SK-N-SH (cell line): ENCODE data around the gene DROSHA. TPM values are rescaled to one million over a fixed set of nuclear protein-coding genes. Genes with fewer than 3 reads are reported as not detected.

Experiments used
- CTCF ChIA-PET: fragments of 300-600, 350-600 bp; formaldehyde crosslinking; extraction: SDS; loops from one replicate; lab custom pipeline; 2021; lab: Yijun Ruan, JAX
- POLR2A ChIA-PET: fragments of 350-600 bp; sonication (Branson Sonifier 250); formaldehyde crosslinking; extraction: SDS; loops from one replicate; lab custom pipeline; 2020; ENCODE audit warnings: antibody characterized with exemption, inconsistent platforms; lab: Yijun Ruan, JAX
- DNase-seq: peaks from one replicate; pipeline ENCODE4 v3.0.0; 2012
- H2AFZ ChIP-seq: fragments of 200-600 bp; sonication (generic); 2 replicates; pipeline ENCODE4 v1.8.1; 2016; ENCODE audit warnings: antibody characterized with exemption, mild to moderate bottlenecking, low read depth
- H3F3A ChIP-seq: fragments of 200-600 bp; sonication (generic); replicated peaks from 2 replicates; pipeline ENCODE3; 2016; ENCODE audit warnings: antibody characterized with exemption, mild to moderate bottlenecking; ENCODE audit not compliant: insufficient read depth
- H3K27ac ChIP-seq, 2 experiments: fragments of 200-500 bp in 1 of 2; fragments of 200-600 bp in 1 of 2; sonication (Bioruptor generic) in 1 of 2; sonication (generic), shearing (Covaris generic) in 1 of 2; 2 replicates each; pipeline versions ENCODE4 v1.5.1 to v1.6.1; 2014 to 2016; ENCODE audit warnings: low read depth in 2 of 2, inconsistent platforms in 1 of 2, low read length in 1 of 2, mild to moderate bottlenecking in 1 of 2, mixed read lengths in 1 of 2
- H3K27me3 ChIP-seq: fragments of 200-600 bp; sonication (generic), shearing (Covaris generic); 2 replicates; pipeline ENCODE4 v1.6.1; 2016; ENCODE audit warnings: mixed run types; ENCODE audit not compliant: insufficient read depth
- H3K36me3 ChIP-seq, 2 experiments: fragments of 200-500 bp in 1 of 2; fragments of 200-600 bp in 1 of 2; sonication (Bioruptor generic) in 1 of 2; sonication (generic) in 1 of 2; replicated peaks in 1 of 2; 2 replicates each; pipeline versions ENCODE3 to v1.5.1; 2014 to 2016; ENCODE audit warnings: low read length in 1 of 2, mild to moderate bottlenecking in 1 of 2; ENCODE audit not compliant: insufficient read depth in 2 of 2, control insufficient read depth in 1 of 2
- H3K4me1 ChIP-seq, 2 experiments: fragments of 200-500 bp in 1 of 2; fragments of 200-600 bp in 1 of 2; sonication (Bioruptor generic) in 1 of 2; sonication (generic), shearing (Covaris generic) in 1 of 2; 2 replicates each; pipeline versions ENCODE4 v1.5.1 to v1.6.1; 2014 to 2016; ENCODE audit warnings: low read depth in 1 of 2, low read length in 1 of 2, mixed run types in 1 of 2; ENCODE audit not compliant: insufficient read depth in 2 of 2, control insufficient read depth in 1 of 2
- H3K4me2 ChIP-seq: fragments of 200-600 bp; sonication (generic), shearing (Covaris generic); 2 replicates; pipeline ENCODE4 v1.6.1; 2017; ENCODE audit warnings: mixed run types
- H3K4me3 ChIP-seq, 2 experiments: fragments of 200-500 bp in 1 of 2; fragments of 200-600 bp in 1 of 2; sonication (Bioruptor generic) in 1 of 2; sonication (generic), shearing (Covaris generic) in 1 of 2; 2 replicates each; pipeline versions ENCODE4 v1.5.1 to v1.8.1; 2014 to 2016; ENCODE audit warnings: low read depth in 2 of 2, inconsistent platforms in 1 of 2, low read length in 1 of 2, mild to moderate bottlenecking in 1 of 2, mixed read lengths in 1 of 2, moderate library complexity in 1 of 2
- H3K79me2 ChIP-seq: fragments of 200-600 bp; sonication (generic); 2 replicates; pipeline ENCODE4 v1.8.1; 2017; ENCODE audit warnings: mild to moderate bottlenecking; ENCODE audit not compliant: insufficient read depth
- H3K9ac ChIP-seq: fragments of 200-600 bp; sonication (generic); 2 replicates; pipeline ENCODE4 v1.6.1; 2017; ENCODE audit warnings: mixed run types
- H3K9me2 ChIP-seq: fragments of 200-600 bp; sonication (generic); 2 replicates; pipeline ENCODE4 v1.6.1; 2017; ENCODE audit warnings: mixed run types
- H3K9me3 ChIP-seq: fragments of 200-600 bp; sonication (generic); 2 replicates; pipeline ENCODE4 v1.6.1; 2017; ENCODE audit warnings: mixed run types, mild to moderate bottlenecking, moderate library complexity
- H4K20me1 ChIP-seq: fragments of 200-600 bp; sonication (generic); 2 replicates; pipeline ENCODE4 v1.6.1; 2017; ENCODE audit warnings: mild to moderate bottlenecking, mixed run types; ENCODE audit not compliant: insufficient read depth
- CTCF ChIP-seq: fragments of 200-600 bp; sonication (generic); IDR thresholded peaks from 2 replicates; pipeline ENCODE4 v1.6.1; 2017; ENCODE audit warnings: antibody characterized with exemption, mild to moderate bottlenecking, moderate library complexity
- FOXJ3 ChIP-seq: sonication (generic); formaldehyde crosslinking; IDR thresholded peaks from 2 replicates; pipeline ENCODE4 v1.5.1; 2020; ENCODE audit warnings: mild to moderate bottlenecking, missing genetic modification reagents
- GABPA ChIP-seq: IDR thresholded peaks from 2 replicates; pipeline ENCODE4 v1.4.0; 2012; ENCODE audit warnings: low read depth, mild to moderate bottlenecking
- GATA2 ChIP-seq: sonication (generic); formaldehyde crosslinking; IDR thresholded peaks from 2 replicates; pipeline ENCODE4 v1.5.0; 2020; ENCODE audit warnings: mild to moderate bottlenecking, missing genetic modification reagents
- IRF3 ChIP-seq: fragments of 150-350 bp; IDR thresholded peaks from 2 replicates; pipeline ENCODE4 v1.6.1; 2016; ENCODE audit warnings: mild to moderate bottlenecking, low read depth, low read length
- MEF2A ChIP-seq: IDR thresholded peaks from 2 replicates; pipeline ENCODE4 v1.4.0; 2012; ENCODE audit warnings: low read depth, borderline replicate concordance
- MXI1 ChIP-seq: IDR thresholded peaks from 2 replicates; pipeline ENCODE4 v1.6.1; 2012; ENCODE audit warnings: mild to moderate bottlenecking, low read depth, low read length, improper control_type of control experiment
- NRF1 ChIP-seq: IDR thresholded peaks from 2 replicates; pipeline ENCODE4 v1.6.1; 2012; ENCODE audit warnings: low read depth, mild to moderate bottlenecking, low read length
- PBX3 ChIP-seq: IDR thresholded peaks from 2 replicates; pipeline ENCODE4; 2012
- POLR2AphosphoS5 ChIP-seq: IDR thresholded peaks from 2 replicates; pipeline ENCODE4 v1.6.1; 2012; ENCODE audit warnings: low read depth, low read length
- RAD21 ChIP-seq: IDR thresholded peaks from 2 replicates; pipeline ENCODE4 v1.6.1; 2012; ENCODE audit warnings: mild to moderate bottlenecking, low read length
- RCOR1 ChIP-seq: fragments of 150-350 bp; IDR thresholded peaks from 2 replicates; pipeline ENCODE4 v1.6.1; 2017; ENCODE audit warnings: antibody characterized with exemption, low read length
- RXRA ChIP-seq: IDR thresholded peaks from 2 replicates; pipeline ENCODE4 v1.4.0; 2012; ENCODE audit warnings: low read depth, mild to moderate bottlenecking, borderline replicate concordance
- SMC3 ChIP-seq: IDR thresholded peaks from 2 replicates; pipeline ENCODE4 v1.6.1; 2012; ENCODE audit warnings: low read depth, low read length, improper control_type of control experiment
- TAF1 ChIP-seq: IDR thresholded peaks from 2 replicates; pipeline ENCODE4 v1.6.1; 2012; ENCODE audit warnings: low read depth, mild to moderate bottlenecking, low read length, moderate library complexity, borderline replicate concordance
- TCF12 ChIP-seq: IDR thresholded peaks from 2 replicates; pipeline ENCODE4 v1.4.0; 2012
- USF1 ChIP-seq: IDR thresholded peaks from 2 replicates; pipeline ENCODE4 v1.4.0; 2012; ENCODE audit warnings: low read depth, borderline replicate concordance
- USF2 ChIP-seq: fragments of 150-350 bp; IDR thresholded peaks from 2 replicates; pipeline ENCODE4 v1.6.1; 2017; ENCODE audit warnings: antibody characterized with exemption, low read length, low read depth, borderline replicate concordance
- ZBTB33 ChIP-seq: IDR thresholded peaks from 2 replicates; pipeline ENCODE4 v1.4.0; 2012; ENCODE audit warnings: low read depth, borderline replicate concordance
- WGBS: methylation state at CpG from one replicate; pipeline ENCODE4 v1.1.6; 2017; ENCODE audit warnings: low lambda C conversion rate; 5-methylcytosine and 5-hydroxymethylcytosine counted together
- polyA plus RNA-seq, 3 experiments: library from polyadenylated mRNA; depleted of rRNA; stranded (reverse); fragments of >200 nt; gene quantifications; 2 replicates each; pipeline ENCODE4 v1.2.3, GENCODE V29; 2012

The DROSHA gene
- polyA plus RNA-seq, 1 of the 3 experiments (the other 2 are of a cell fraction) = 49.3 TPM

- no peak overlapping the region for H3K4me3 ChIP-seq
- ChIA-PET POLR2A (no interaction called here), CTCF (interaction anchor here (1.2 kb wide), 1 partner anchor 193 kb away, joined by 3 read pairs; no protein-coding TSS in a partner anchor)
- no peak overlapping the region for H3K9ac ChIP-seq
- H3K36me3 ChIP-seq = peaks cover 34 to 51% of the 10 kb centered on the region in 2 experiments
- H3K9me3 ChIP-seq = no peaks in the 10 kb centered on the region
- H4K20me1 ChIP-seq = no peaks in the 10 kb centered on the region
- peaks cover 3 to 13% of the 10 kb centered on the region in 2 experiments; a peak in 3 of 4 replicates for H3K4me1 ChIP-seq
- H3K27me3 ChIP-seq = no peaks in the 10 kb centered on the region
- H3K4me2 ChIP-seq = no peak overlapping the region
- no peak overlapping the region for H2AFZ ChIP-seq
- 90% methylated on average over 4 of the region's 4 CpGs for WGBS
- peaks cover 12% of the 10 kb centered on the region for H3F3A ChIP-seq
- no peak for DNase-seq
- H3K79me2 ChIP-seq = no peaks in the 10 kb centered on the region; the same call in 1 of the 2 replicates
- no peak overlapping the region for H3K27ac ChIP-seq
- no peaks in the 10 kb centered on the region for H3K9me2 ChIP-seq
- TF ChIP-seq GABPA = no peak
- no peak for TF ChIP-seq RXRA
- TF ChIP-seq NRF1 = no peak
- no peak for TF ChIP-seq USF1
- TF ChIP-seq SMC3 = no peak
- TF ChIP-seq MXI1 = no peak
- TF ChIP-seq POLR2AphosphoS5 = no peak
- no peak for TF ChIP-seq MEF2A
- no peak for TF ChIP-seq PBX3
- TF ChIP-seq TCF12 = no peak
- no peak for TF ChIP-seq RAD21
- no peak for TF ChIP-seq IRF3
- no peak for TF ChIP-seq GATA2 (CRISPR knock-in tag)
Measured at GRCh38 chr5:31445041-31445600, 86.8 kb downstream of the DROSHA start.

- Histone ChIP-seq H3K36me3 (peaks cover 38 to 44% of the 10 kb centered on the region in 2 experiments), H3K4me1 (peaks cover 3 to 8% of the 10 kb centered on the region in 2 experiments; a peak in 3 of 4 replicates), H3K27ac (no peak overlapping the region), H3K9me3 (no peaks in the 10 kb centered on the region), H3K79me2 (no peaks in the 10 kb centered on the region; the same call in 1 of the 2 replicates), H2AFZ (no peak overlapping the region), H3K4me3 (no peak overlapping the region), H3K27me3 (no peaks in the 10 kb centered on the region), H3F3A (peaks cover 9% of the 10 kb centered on the region), H4K20me1 (no peaks in the 10 kb centered on the region), H3K4me2 (no peak overlapping the region), H3K9me2 (no peaks in the 10 kb centered on the region), H3K9ac (no peak overlapping the region)
- DNase-seq = no peak
- POLR2A ChIA-PET = no interaction called here
- 100% methylated on average over 3 of the region's 3 CpGs for WGBS
- CTCF ChIA-PET = no interaction called here
- TF ChIP-seq RXRA (no peak), ZBTB33 (no peak), SMC3 (no peak), RCOR1 (no peak), GATA2 (CRISPR knock-in tag) (no peak), TAF1 (no peak), FOXJ3 (CRISPR knock-in tag) (no peak), USF2 (no peak), CTCF (no peak)
Measured at GRCh38 chr5:31443572-31443971, 88.3 kb downstream of the DROSHA start.
